HepG2 (cell line): ENCODE results near the gene BIRC6. TPM values are rescaled to one million over a fixed set of nuclear protein-coding genes. Genes with fewer than 3 reads are reported as not detected.

Source experiments
- ATF7-NPFF ChIP-seq: sonication (generic); formaldehyde crosslinking; IDR thresholded peaks from 2 replicates; pipeline ENCODE4 v1.8.1; 2023; ENCODE audit warnings: mild to moderate bottlenecking, low read depth, missing genetic modification reagents, moderate library complexity
- CCDC6 ChIP-seq: sonication (generic); formaldehyde crosslinking; IDR thresholded peaks from 2 replicates; pipeline ENCODE4 v1.8.1; 2022; ENCODE audit warnings: mild to moderate bottlenecking, missing genetic modification reagents, moderate library complexity
- CREB3 ChIP-seq: sonication (generic); formaldehyde crosslinking; IDR thresholded peaks from 2 replicates; pipeline ENCODE4 v1.5.0; 2020; ENCODE audit warnings: missing genetic modification reagents
- EEA1 ChIP-seq: sonication (generic); formaldehyde crosslinking; IDR thresholded peaks from 2 replicates; pipeline ENCODE4 v1.5.1; 2020; ENCODE audit warnings: mild to moderate bottlenecking, missing genetic modification reagents, borderline replicate concordance
- EZH2 ChIP-seq: conservative IDR thresholded peaks from 2 replicates; pipeline ENCODE4 v1.6.1; 2012; ENCODE audit warnings: mild to moderate bottlenecking, low read depth, low read length, moderate library complexity
- FOXK1 ChIP-seq: sonication (generic); formaldehyde crosslinking; IDR thresholded peaks from 2 replicates; pipeline ENCODE4 v1.4.0; 2020; ENCODE audit warnings: low read depth, missing genetic modification reagents, borderline replicate concordance
- HMG20A ChIP-seq: IDR thresholded peaks from 2 replicates; pipeline ENCODE4 v1.6.1; 2016; ENCODE audit warnings: borderline replicate concordance
- HOXA7 ChIP-seq: sonication (generic); formaldehyde crosslinking; IDR thresholded peaks from 2 replicates; pipeline ENCODE4 v1.8.1; 2022; ENCODE audit warnings: mild to moderate bottlenecking, missing genetic modification reagents, moderate library complexity
- KMT2A ChIP-seq: sonication (generic); formaldehyde crosslinking; IDR thresholded peaks from 2 replicates; pipeline ENCODE4 v1.4.0; 2020; ENCODE audit warnings: missing genetic modification reagents
- SALL1 ChIP-seq: sonication (generic); formaldehyde crosslinking; IDR thresholded peaks from 2 replicates; pipeline ENCODE4 v1.8.0; 2022; ENCODE audit warnings: mild to moderate bottlenecking, missing genetic modification reagents
- TGIF2 ChIP-seq: IDR thresholded peaks from 2 replicates; pipeline ENCODE4 v1.6.1; 2016; ENCODE audit warnings: control low read depth, missing compliant biosample characterization
- ZFP41 ChIP-seq: sonication (generic); formaldehyde crosslinking; IDR thresholded peaks from 2 replicates; pipeline ENCODE4 v1.4.0; 2020; ENCODE audit warnings: mild to moderate bottlenecking, missing genetic modification reagents, borderline replicate concordance
- ZMAT3 ChIP-seq: sonication (generic); formaldehyde crosslinking; conservative IDR thresholded peaks from 2 replicates; pipeline ENCODE4 v1.7.0; 2021; ENCODE audit warnings: missing genetic modification reagents
- ZNF644 ChIP-seq: IDR thresholded peaks from 2 replicates; pipeline ENCODE4 v1.6.1; 2016; ENCODE audit warnings: low read depth
- ZNF672 ChIP-seq: sonication (generic); formaldehyde crosslinking; IDR thresholded peaks from 2 replicates; pipeline ENCODE4 v1.8.1; 2022; ENCODE audit warnings: missing genetic modification reagents
- ZNF749 ChIP-seq: sonication (generic); formaldehyde crosslinking; IDR thresholded peaks from 2 replicates; pipeline ENCODE4 v1.8.0; 2022; ENCODE audit warnings: mild to moderate bottlenecking, missing genetic modification reagents, moderate library complexity, borderline replicate concordance
- polyA plus RNA-seq, 8 experiments: library from polyadenylated mRNA; depleted of rRNA in 3 of 8; stranded (reverse) in 7 of 8; unstranded in 1 of 8; fragments of >200 nt; fragmentation: Illumina TruSeq in 4 of 8; extraction: Trizol in 4 of 8; gene quantifications; 2 replicates each; pipeline versions ENCODE4 v1.2.1 to v1.2.3, GENCODE V29; 2011 to 2016; ENCODE audit warnings: low read depth in 4 of 8, missing spikeins in 1 of 8, mixed read lengths in 1 of 8; ENCODE audit not compliant: insufficient read depth in 1 of 8
- total RNA-seq, 5 experiments: library from RNA; depleted of rRNA; stranded (reverse); fragments of >200 nt; fragmentation: Illumina TruSeq; extraction: Trizol; gene quantifications; 2 replicates each; pipeline ENCODE4 v1.2.3, GENCODE V29; 2016; ENCODE audit warnings: low read depth in 1 of 5
- TF ChIP-seq, protein P1 (sequence below): sonication (generic); formaldehyde crosslinking; IDR thresholded peaks from 2 replicates; pipeline ENCODE4 v1.5.1; 2020; ENCODE audit warnings: missing genetic modification reagents, mild to moderate bottlenecking, borderline replicate concordance
- TF ChIP-seq, protein P2 (sequence below): sonication (generic); formaldehyde crosslinking; IDR thresholded peaks from 2 replicates; pipeline ENCODE4 v1.4.0; 2020; ENCODE audit warnings: missing genetic modification reagents
- TF ChIP-seq, protein P3 (sequence below): sonication (generic); formaldehyde crosslinking; IDR thresholded peaks from 2 replicates; pipeline ENCODE4 v1.8.1; 2023; ENCODE audit warnings: mild to moderate bottlenecking, missing genetic modification reagents
- TF ChIP-seq, protein P4 (sequence below): sonication (generic); formaldehyde crosslinking; IDR thresholded peaks from 2 replicates; pipeline ENCODE4 v1.5.1; 2020; ENCODE audit warnings: mild to moderate bottlenecking, moderate library complexity, missing genetic modification reagents

Gene BIRC6
- total and polyA plus RNA-seq, 2 of the 13 experiments (the other 11 are each of a cell fraction or from before 2014, with no cell fraction given), result 65.6 to 120 TPM

DNA sequence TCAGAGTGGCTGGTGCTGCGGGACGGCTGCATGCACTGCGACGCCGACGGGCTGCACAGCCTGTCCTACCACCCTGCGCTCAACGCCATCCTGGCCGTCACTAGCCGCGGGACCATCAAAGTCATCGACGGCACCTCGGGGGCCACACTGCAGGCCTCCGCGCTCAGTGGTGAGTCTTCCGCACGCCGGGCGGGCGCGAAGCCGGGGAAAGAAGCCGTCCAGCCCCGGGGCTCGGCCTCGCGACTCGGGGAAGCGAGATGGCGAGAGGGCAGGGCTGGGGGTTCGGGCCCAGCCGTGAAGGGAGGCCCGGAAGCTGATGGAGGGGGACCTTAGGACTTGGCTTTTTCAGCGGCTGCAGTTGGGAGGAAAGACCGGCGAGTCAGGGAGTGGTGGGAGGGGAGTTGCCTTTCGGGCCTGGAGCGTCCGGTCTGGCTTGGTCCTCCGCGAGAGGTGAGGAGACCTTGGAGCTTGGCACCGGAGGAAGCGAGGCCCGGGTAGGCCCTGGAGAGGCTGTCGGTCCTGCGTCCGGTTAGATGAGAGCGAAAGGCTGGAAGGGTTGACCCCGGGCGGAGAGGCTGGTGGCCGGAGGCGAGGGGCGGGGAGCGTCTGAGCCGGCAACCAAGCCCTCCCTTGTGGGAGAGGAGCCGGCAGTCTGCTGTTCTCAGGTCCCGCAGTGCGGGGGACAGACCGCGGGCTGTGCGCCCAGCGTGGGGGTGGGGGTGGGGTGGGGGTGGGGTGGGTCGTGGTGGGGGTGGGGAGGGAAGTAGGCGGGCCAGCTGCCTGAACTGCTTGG, 691 bp downstream of the BIRC6 start (continued):
- TF ChIP-seq, protein P1, sequence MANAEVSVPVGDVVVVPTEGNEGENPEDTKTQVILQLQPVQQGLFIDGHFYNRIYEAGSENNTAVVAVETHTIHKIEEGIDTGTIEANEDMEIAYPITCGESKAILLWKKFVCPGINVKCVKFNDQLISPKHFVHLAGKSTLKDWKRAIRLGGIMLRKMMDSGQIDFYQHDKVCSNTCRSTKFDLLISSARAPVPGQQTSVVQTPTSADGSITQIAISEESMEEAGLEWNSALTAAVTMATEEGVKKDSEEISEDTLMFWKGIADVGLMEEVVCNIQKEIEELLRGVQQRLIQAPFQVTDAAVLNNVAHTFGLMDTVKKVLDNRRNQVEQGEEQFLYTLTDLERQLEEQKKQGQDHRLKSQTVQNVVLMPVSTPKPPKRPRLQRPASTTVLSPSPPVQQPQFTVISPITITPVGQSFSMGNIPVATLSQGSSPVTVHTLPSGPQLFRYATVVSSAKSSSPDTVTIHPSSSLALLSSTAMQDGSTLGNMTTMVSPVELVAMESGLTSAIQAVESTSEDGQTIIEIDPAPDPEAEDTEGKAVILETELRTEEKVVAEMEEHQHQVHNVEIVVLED (CRISPR knock-in tag), result no peak; the same call in 1 of the 2 replicates
- peak; percentile 12; the same call in 1 of the 2 replicates for TF ChIP-seq ZNF672
- TF ChIP-seq, protein P2, sequence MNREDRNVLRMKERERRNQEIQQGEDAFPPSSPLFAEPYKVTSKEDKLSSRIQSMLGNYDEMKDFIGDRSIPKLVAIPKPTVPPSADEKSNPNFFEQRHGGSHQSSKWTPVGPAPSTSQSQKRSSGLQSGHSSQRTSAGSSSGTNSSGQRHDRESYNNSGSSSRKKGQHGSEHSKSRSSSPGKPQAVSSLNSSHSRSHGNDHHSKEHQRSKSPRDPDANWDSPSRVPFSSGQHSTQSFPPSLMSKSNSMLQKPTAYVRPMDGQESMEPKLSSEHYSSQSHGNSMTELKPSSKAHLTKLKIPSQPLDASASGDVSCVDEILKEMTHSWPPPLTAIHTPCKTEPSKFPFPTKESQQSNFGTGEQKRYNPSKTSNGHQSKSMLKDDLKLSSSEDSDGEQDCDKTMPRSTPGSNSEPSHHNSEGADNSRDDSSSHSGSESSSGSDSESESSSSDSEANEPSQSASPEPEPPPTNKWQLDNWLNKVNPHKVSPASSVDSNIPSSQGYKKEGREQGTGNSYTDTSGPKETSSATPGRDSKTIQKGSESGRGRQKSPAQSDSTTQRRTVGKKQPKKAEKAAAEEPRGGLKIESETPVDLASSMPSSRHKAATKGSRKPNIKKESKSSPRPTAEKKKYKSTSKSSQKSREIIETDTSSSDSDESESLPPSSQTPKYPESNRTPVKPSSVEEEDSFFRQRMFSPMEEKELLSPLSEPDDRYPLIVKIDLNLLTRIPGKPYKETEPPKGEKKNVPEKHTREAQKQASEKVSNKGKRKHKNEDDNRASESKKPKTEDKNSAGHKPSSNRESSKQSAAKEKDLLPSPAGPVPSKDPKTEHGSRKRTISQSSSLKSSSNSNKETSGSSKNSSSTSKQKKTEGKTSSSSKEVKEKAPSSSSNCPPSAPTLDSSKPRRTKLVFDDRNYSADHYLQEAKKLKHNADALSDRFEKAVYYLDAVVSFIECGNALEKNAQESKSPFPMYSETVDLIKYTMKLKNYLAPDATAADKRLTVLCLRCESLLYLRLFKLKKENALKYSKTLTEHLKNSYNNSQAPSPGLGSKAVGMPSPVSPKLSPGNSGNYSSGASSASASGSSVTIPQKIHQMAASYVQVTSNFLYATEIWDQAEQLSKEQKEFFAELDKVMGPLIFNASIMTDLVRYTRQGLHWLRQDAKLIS (CRISPR knock-in tag), result peak; percentile 59; the same call in 1 of the 2 replicates
- TF ChIP-seq SALL1 (CRISPR knock-in tag), result 0 out of 2 replicates have a peak, but pooled peaks have one; percentile 49
- no peak; the same call in 1 of the 2 replicates for TF ChIP-seq TGIF2 (CRISPR knock-in tag)
- no peak for TF ChIP-seq EZH2
- no peak for TF ChIP-seq ATF7-NPFF (CRISPR knock-in tag)
- TF ChIP-seq ZNF644 (CRISPR knock-in tag), result no peak
- TF ChIP-seq HOXA7 (CRISPR knock-in tag), result 0 out of 2 replicates have a peak, but pooled peaks have one; percentile 64
- TF ChIP-seq KMT2A (CRISPR knock-in tag), result peak; percentile 15; the same call in 1 of the 2 replicates
- no peak for TF ChIP-seq ZNF749 (CRISPR knock-in tag)
- TF ChIP-seq CREB3, result no peak; the same call in none of the 2 replicates
- TF ChIP-seq FOXK1 (CRISPR knock-in tag), result no peak
- no peak for TF ChIP-seq CCDC6
- peak; percentile 19; the same call in 1 of the 2 replicates for TF ChIP-seq HMG20A
- TF ChIP-seq, protein P3, sequence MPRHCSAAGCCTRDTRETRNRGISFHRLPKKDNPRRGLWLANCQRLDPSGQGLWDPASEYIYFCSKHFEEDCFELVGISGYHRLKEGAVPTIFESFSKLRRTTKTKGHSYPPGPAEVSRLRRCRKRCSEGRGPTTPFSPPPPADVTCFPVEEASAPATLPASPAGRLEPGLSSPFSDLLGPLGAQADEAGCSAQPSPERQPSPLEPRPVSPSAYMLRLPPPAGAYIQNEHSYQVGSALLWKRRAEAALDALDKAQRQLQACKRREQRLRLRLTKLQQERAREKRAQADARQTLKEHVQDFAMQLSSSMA (CRISPR knock-in tag), result no peak; the same call in 1 of the 2 replicates
- no peak; the same call in 1 of the 2 replicates for TF ChIP-seq EEA1 (CRISPR knock-in tag)
- TF ChIP-seq ZMAT3 (CRISPR knock-in tag), result 0 out of 2 replicates have a peak, but pooled peaks have one; percentile 25
- TF ChIP-seq, protein P4, sequence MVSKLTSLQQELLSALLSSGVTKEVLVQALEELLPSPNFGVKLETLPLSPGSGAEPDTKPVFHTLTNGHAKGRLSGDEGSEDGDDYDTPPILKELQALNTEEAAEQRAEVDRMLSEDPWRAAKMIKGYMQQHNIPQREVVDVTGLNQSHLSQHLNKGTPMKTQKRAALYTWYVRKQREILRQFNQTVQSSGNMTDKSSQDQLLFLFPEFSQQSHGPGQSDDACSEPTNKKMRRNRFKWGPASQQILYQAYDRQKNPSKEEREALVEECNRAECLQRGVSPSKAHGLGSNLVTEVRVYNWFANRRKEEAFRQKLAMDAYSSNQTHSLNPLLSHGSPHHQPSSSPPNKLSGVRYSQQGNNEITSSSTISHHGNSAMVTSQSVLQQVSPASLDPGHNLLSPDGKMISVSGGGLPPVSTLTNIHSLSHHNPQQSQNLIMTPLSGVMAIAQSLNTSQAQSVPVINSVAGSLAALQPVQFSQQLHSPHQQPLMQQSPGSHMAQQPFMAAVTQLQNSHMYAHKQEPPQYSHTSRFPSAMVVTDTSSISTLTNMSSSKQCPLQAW (CRISPR knock-in tag), result no peak
- no peak for TF ChIP-seq ZFP41 (CRISPR knock-in tag)
